K562 (cell line): ENCODE data around the gene SLC26A1. TPM values are rescaled to one million over a fixed set of nuclear protein-coding genes. Genes with fewer than 3 reads are reported as not detected.

ENCODE experiments used
- ATAC-seq: fragments of 200-7000 bp; cut with Tn5 transposase; 3 replicates; pipeline ENCODE4 v1.9.1; 2020; ENCODE audit warnings: moderate library complexity
- BruUV-seq: library from RNA; stranded (reverse); fragments of 400-500 nt; replicated peaks from 2 replicates; lab custom pipeline; 2021; lab: Mats Ljungman, UMichigan
- CTCF ChIA-PET: fragments of 300-600 bp; formaldehyde crosslinking; extraction: SDS; loops from one replicate; lab custom pipeline; 2021; ENCODE audit warnings: low intra/inter-chr PET ratio; lab: Yijun Ruan, JAX
- POLR2A ChIA-PET: fragments of 300-600, 350-650 bp; sonication (Branson Sonifier 250); formaldehyde crosslinking; extraction: SDS; loops from one replicate; lab custom pipeline; 2021; ENCODE audit warnings: antibody characterized with exemption, inconsistent platforms; lab: Yijun Ruan, JAX
- DNase-seq, 4 experiments: peaks; one replicate each; pipeline versions ENCODE4 v3.0.0 to v3.0.0-alpha.2; 2011 to 2018; ENCODE audit warnings: low spot score in 3 of 4, mixed read lengths in 3 of 4; ENCODE audit errors: extremely low read depth in 1 of 4
- FAIRE-seq: peaks from 2 replicates; lab custom pipeline; 2011; peaks lifted over from hg19 to GRCh38; lab: Jason Lieb, UNC
- H2AFZ ChIP-seq: 2 replicates; pipeline ENCODE4 v1.6.0; 2011; ENCODE audit warnings: low read depth, low read length, control low read depth, inconsistent platforms
- H3K27ac ChIP-seq: fragments of 200-600 bp; 3 replicates; pipeline ENCODE4 v1.8.0; 2011; ENCODE audit warnings: low read depth, mild to moderate bottlenecking, control low read depth, inconsistent platforms, low read length, moderate library complexity, mixed read lengths; ENCODE audit errors: extremely low read depth
- H3K27me3 ChIP-seq, 2 experiments: fragments of 300-600 bp in 1 of 2; 2 replicates in 1 of 2; 3 replicates in 1 of 2; pipeline versions ENCODE4 v1.6.0 to v1.8.0; 2011; ENCODE audit warnings: inconsistent platforms in 2 of 2, low read length in 2 of 2, mild to moderate bottlenecking in 1 of 2, mixed read lengths in 1 of 2, moderate library complexity in 1 of 2; ENCODE audit not compliant: control insufficient read depth in 2 of 2, insufficient read depth in 2 of 2
- H3K36me3 ChIP-seq: fragments of 300-600 bp; 3 replicates; pipeline ENCODE4 v1.8.0; 2011; ENCODE audit warnings: mild to moderate bottlenecking, low read length, inconsistent platforms; ENCODE audit not compliant: control insufficient read depth, insufficient read depth
- H3K4me1 ChIP-seq, 2 experiments: fragments of 200-600 bp in 1 of 2; replicated peaks in 1 of 2; 2 replicates in 1 of 2; 3 replicates in 1 of 2; pipeline versions ENCODE4 v1.5.1 to v1.8.0; 2011; ENCODE audit warnings: inconsistent platforms in 2 of 2, low read length in 2 of 2, mild to moderate bottlenecking in 1 of 2, mixed read lengths in 1 of 2, moderate library complexity in 1 of 2; ENCODE audit not compliant: control insufficient read depth in 2 of 2, insufficient read depth in 2 of 2
- H3K4me2 ChIP-seq: 2 replicates; pipeline ENCODE4 v1.6.1; 2011; ENCODE audit warnings: low read length, control low read depth, inconsistent platforms, mixed read lengths; ENCODE audit not compliant: insufficient read depth
- H3K4me3 ChIP-seq: fragments of 200-600 bp; sonication (generic), shearing (Covaris generic); 2 replicates; pipeline ENCODE4 v1.5.1; 2016; ENCODE audit warnings: control low read depth, inconsistent platforms
- H3K79me2 ChIP-seq: fragments of 200-600 bp; 3 replicates; pipeline ENCODE4 v1.8.0; 2011; ENCODE audit warnings: low read length, inconsistent platforms; ENCODE audit not compliant: control insufficient read depth, insufficient read depth
- H3K9ac ChIP-seq, 2 experiments: 2 replicates each; pipeline versions ENCODE4 v1.6.0 to v1.6.1; 2011; ENCODE audit warnings: low read depth in 2 of 2, low read length in 2 of 2, control low read depth in 1 of 2, inconsistent platforms in 1 of 2, mild to moderate bottlenecking in 1 of 2, mixed read lengths in 1 of 2; ENCODE audit not compliant: insufficient read depth in 1 of 2
- H3K9me1 ChIP-seq: one replicate; pipeline ENCODE4 v1.6.0; 2011; ENCODE audit warnings: inconsistent platforms, mild to moderate bottlenecking, low read length, moderate library complexity; ENCODE audit not compliant: control insufficient read depth, insufficient read depth
- H3K9me3 ChIP-seq: replicated peaks from 2 replicates; pipeline ENCODE4 v1.5.1; 2011; ENCODE audit warnings: low read depth, low read length, inconsistent platforms; ENCODE audit not compliant: control insufficient read depth, insufficient read depth
- H4K20me1 ChIP-seq: replicated peaks from 2 replicates; pipeline ENCODE4 v1.6.1; 2011; ENCODE audit warnings: low read length, inconsistent platforms, mixed read lengths; ENCODE audit not compliant: control insufficient read depth, insufficient read depth
- CBX5 ChIP-seq: IDR thresholded peaks from 2 replicates; pipeline ENCODE4 v1.6.1; 2014; ENCODE audit warnings: low read depth, borderline replicate concordance
- FIP1L1 ChIP-seq: fragments of 200-400 bp; formaldehyde crosslinking; IDR thresholded peaks from 2 replicates; pipeline ENCODE4 v1.6.1; 2018; ENCODE audit warnings: mild to moderate bottlenecking, low read depth, low read length; ENCODE audit not compliant: poor library complexity, severe bottlenecking
- HSF4 ChIP-seq: fragments of 250-450 bp; sonication (Bioruptor Pico); IDR thresholded peaks from 2 replicates; pipeline ENCODE4 v2.1.2; 2022; ENCODE audit warnings: mild to moderate bottlenecking, moderate library complexity, borderline replicate concordance
- KHSRP ChIP-seq: fragments of 450-650 bp; IDR thresholded peaks from 2 replicates; pipeline ENCODE4 v1.6.1; 2017
- NFE2L1 ChIP-seq: fragments of 450-650 bp; IDR thresholded peaks from 2 replicates; pipeline ENCODE4 v1.6.1; 2016; ENCODE audit warnings: missing genetic modification characterization, low read depth, mild to moderate bottlenecking, missing compliant biosample characterization, moderate library complexity, borderline replicate concordance
- PCBP1 ChIP-seq: fragments of 200-400 bp; formaldehyde crosslinking; IDR thresholded peaks from 2 replicates; pipeline ENCODE4 v1.6.1; 2018; ENCODE audit warnings: mild to moderate bottlenecking, low read depth, low read length; ENCODE audit not compliant: poor library complexity, severe bottlenecking
- RBFOX2 ChIP-seq: fragments of 200-400 bp; formaldehyde crosslinking; IDR thresholded peaks from 2 replicates; pipeline ENCODE4 v1.6.1; 2017; ENCODE audit warnings: low read depth, mild to moderate bottlenecking, low read length, moderate library complexity
- RBM22 ChIP-seq: fragments of 200-400 bp; formaldehyde crosslinking; IDR thresholded peaks from 2 replicates; pipeline ENCODE4 v1.6.1; 2018; ENCODE audit warnings: low read length, low read depth; ENCODE audit not compliant: poor library complexity, severe bottlenecking
- RFX1 ChIP-seq: fragments of 450-650 bp; IDR thresholded peaks from 2 replicates; pipeline ENCODE4 v1.6.1; 2016; ENCODE audit warnings: mild to moderate bottlenecking, moderate library complexity
- SNIP1 ChIP-seq: fragments of 450-650 bp; IDR thresholded peaks from 2 replicates; pipeline ENCODE4 v1.7.1; 2017; ENCODE audit warnings: low read depth, mild to moderate bottlenecking
- SRSF1 ChIP-seq: fragments of 200-400 bp; formaldehyde crosslinking; IDR thresholded peaks from 2 replicates; pipeline ENCODE4 v1.6.1; 2017; ENCODE audit warnings: mild to moderate bottlenecking, low read depth, low read length, moderate library complexity
- VEZF1 ChIP-seq: fragments of 200-800 bp; sonication (Bioruptor generic); IDR thresholded peaks from 2 replicates; pipeline ENCODE4 v1.6.1; 2017; ENCODE audit warnings: missing genetic modification characterization, missing compliant biosample characterization
- ZNF12 ChIP-seq: sonication (generic); formaldehyde crosslinking; IDR thresholded peaks from 2 replicates; pipeline ENCODE4 v1.4.0; 2020; ENCODE audit warnings: mild to moderate bottlenecking, missing genetic modification reagents
- ZNF316 ChIP-seq: fragments of 450-650 bp; IDR thresholded peaks from 2 replicates; pipeline ENCODE4 v1.6.1; 2016
- ZNF589 ChIP-seq: fragments of 200-800 bp; sonication (Bioruptor generic); IDR thresholded peaks from 2 replicates; pipeline ENCODE4 v1.6.1; 2016; ENCODE audit warnings: low read depth, missing genetic modification characterization, missing compliant biosample characterization
- WGBS: fragments of 100-300 bp; shearing (Covaris generic); methylation state at CpG from one replicate; pipeline ENCODE4 v1.1.6; 2016; ENCODE audit warnings: low coverage, mixed read lengths; ENCODE audit not compliant: insufficient coverage; ENCODE audit errors: missing lambda C conversion rate; 5-methylcytosine and 5-hydroxymethylcytosine counted together
- in situ Hi-C: fragments of 300-500 bp; cut with MboI; formaldehyde crosslinking; loops from 4 replicates; pipeline ENCODE4 v1.15.0; 2018; ENCODE audit warnings: inconsistent platforms, mixed read lengths
- intact Hi-C: fragments of 100-400 bp; cut with micrococcal nuclease; formaldehyde crosslinking; loops from 2 replicates; pipeline ENCODE4 v1.14.2; 2022
- polyA plus RNA-seq, 8 experiments: library from polyadenylated mRNA; depleted of rRNA in 4 of 8; stranded (reverse) in 5 of 8; unstranded in 3 of 8; fragments of >200 nt; fragmentation: Nextera tagmentation in 2 of 8; fragmentation: Illumina TruSeq in 1 of 8; extraction: Ambion mirVana in 2 of 8; extraction: Trizol in 1 of 8; gene quantifications; 2 replicates each; pipeline versions ENCODE4 v1.2.1 to v1.2.3, GENCODE V29; 2011 to 2014; ENCODE audit warnings: inconsistent platforms in 1 of 8, missing spikeins in 1 of 8
- total RNA-seq, 7 experiments: library from RNA; depleted of rRNA in 6 of 7; stranded (reverse); fragments of >200 nt in 6 of 7; fragmentation: Illumina TruSeq in 2 of 7; extraction: Trizol in 2 of 7; gene quantifications; 2 replicates each; pipeline versions ENCODE4 v1.2.1 to v1.2.3, GENCODE V29; 2011 to 2021; ENCODE audit warnings: low replicate concordance in 1 of 7
- TF ChIP-seq, protein P1 (sequence below): fragments of 250-450 bp; sonication (Bioruptor Pico); IDR thresholded peaks from 2 replicates; pipeline ENCODE4 v1.4.0; 2020; ENCODE audit warnings: mild to moderate bottlenecking

SLC26A1 gene
- total and polyA plus RNA-seq, 9 of the 15 experiments (the other 6 are each of a cell fraction or from before 2014, with no cell fraction given) = 0.11 to 4.2 (median 0.95) TPM

DNA sequence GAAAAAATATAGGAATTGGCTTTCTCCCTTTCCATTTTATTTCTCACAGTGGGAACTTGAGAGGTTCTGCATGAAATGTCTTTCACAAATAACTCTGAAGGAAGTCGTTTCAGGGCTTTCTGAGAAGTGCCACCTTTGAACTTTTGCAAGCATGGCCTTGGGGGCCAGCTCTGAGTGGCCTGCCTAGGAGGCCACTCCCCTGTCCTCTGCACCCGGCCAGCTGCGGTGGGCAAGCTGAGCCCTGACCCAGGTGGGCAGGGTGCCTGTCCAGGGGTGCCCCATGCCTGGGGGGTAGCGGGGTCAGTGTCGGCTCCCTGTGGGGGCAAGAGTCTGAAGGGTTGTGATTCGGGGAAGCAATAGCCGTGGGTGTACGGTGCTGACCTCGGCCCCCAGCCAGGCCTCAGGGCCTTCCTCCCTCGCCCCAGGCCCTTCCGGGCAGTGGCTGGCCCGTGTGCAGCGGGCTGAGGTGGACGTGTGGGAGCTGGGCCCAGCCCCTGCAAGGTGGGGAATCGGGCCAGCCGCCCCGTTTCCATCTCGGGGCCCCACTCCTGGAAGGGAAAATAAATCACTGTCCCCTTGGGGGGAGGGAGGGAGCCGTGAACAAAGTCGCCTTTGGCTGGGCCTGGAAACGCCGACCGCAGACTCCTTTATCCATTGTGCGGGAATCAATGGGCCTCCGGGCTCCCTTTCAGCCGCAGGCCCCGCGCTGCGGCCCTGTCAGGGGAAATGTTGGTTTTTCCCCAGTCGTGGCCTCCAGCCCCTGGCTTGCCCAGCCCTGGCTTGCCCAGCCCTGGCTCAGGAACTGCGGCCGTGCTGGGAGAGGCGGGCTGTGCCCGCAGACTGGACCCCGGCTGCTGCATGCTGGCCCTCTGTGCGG is 21.3 kb upstream of the SLC26A1 start:
- CTCF ChIA-PET = no interaction called here
- WGBS = 89% methylated on average over 12 of the region's 36 CpGs
- TSS peak; percentile 42 for BruUV-seq

More for the DNA sequence above, 21.3 kb upstream of the SLC26A1 start:
- DNase-seq (peak in 1 of 4 experiments; percentile 7), FAIRE-seq (no peak), ATAC-seq (no peak)
- H3K4me2 ChIP-seq = no peak overlapping the region
- peaks cover 7% of the 10 kb centered on the region; the same call in 1 of the 2 replicates for H4K20me1 ChIP-seq
- H3K9ac ChIP-seq = peak overlapping the region in 1 of 2 experiments; percentile 40; a peak in 2 of 4 replicates
- no peak for TF ChIP-seq SRSF1
- TF ChIP-seq FIP1L1 = no peak
- no peak for TF ChIP-seq ZNF316
- peak; percentile 52; the same call in 1 of the 2 replicates for TF ChIP-seq RBFOX2
- peak; percentile 59 for TF ChIP-seq PCBP1
- no peak for TF ChIP-seq NFE2L1
- TF ChIP-seq KHSRP = no peak
- no peak for TF ChIP-seq RFX1
- no peak for TF ChIP-seq ZNF12 (CRISPR knock-in tag)
- no peak for TF ChIP-seq CBX5
- no peak for TF ChIP-seq HSF4 (CRISPR knock-in tag)
- TF ChIP-seq VEZF1 = no peak
- TF ChIP-seq SNIP1 = no peak
- TF ChIP-seq RBM22 = no peak
- TF ChIP-seq ZNF589 (CRISPR knock-in tag) = no peak
- TF ChIP-seq, protein P1, sequence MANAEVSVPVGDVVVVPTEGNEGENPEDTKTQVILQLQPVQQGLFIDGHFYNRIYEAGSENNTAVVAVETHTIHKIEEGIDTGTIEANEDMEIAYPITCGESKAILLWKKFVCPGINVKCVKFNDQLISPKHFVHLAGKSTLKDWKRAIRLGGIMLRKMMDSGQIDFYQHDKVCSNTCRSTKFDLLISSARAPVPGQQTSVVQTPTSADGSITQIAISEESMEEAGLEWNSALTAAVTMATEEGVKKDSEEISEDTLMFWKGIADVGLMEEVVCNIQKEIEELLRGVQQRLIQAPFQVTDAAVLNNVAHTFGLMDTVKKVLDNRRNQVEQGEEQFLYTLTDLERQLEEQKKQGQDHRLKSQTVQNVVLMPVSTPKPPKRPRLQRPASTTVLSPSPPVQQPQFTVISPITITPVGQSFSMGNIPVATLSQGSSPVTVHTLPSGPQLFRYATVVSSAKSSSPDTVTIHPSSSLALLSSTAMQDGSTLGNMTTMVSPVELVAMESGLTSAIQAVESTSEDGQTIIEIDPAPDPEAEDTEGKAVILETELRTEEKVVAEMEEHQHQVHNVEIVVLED = no peak
- in situ Hi-C loops (no loop called here), intact Hi-C loops (no loop called here)
- H3K4me3 ChIP-seq = no peak overlapping the region
- peaks cover 10% of the 10 kb centered on the region for H3K9me1 ChIP-seq
- H3K79me2 ChIP-seq = peaks cover 15% of the 10 kb centered on the region
- no peak overlapping the region for H3K27ac ChIP-seq
- H3K9me3 ChIP-seq = no peaks in the 10 kb centered on the region
- H3K27me3 ChIP-seq = no peaks in the 10 kb centered on the region
- POLR2A ChIA-PET = interaction anchor here (0.7 to 1.2 kb wide), 2 partner anchors 10 to 13 kb away, joined by 4 read pairs; no protein-coding TSS in a partner anchor
- H3K4me1 ChIP-seq = peaks cover 7 to 88% of the 10 kb centered on the region in 2 experiments; a peak in 4 of 5 replicates
- peaks cover 12% of the 10 kb centered on the region; the same call in 2 of the 3 replicates for H3K36me3 ChIP-seq
- no peak overlapping the region for H2AFZ ChIP-seq
